SK-N-SH (cell line): ENCODE results near the gene PCBP3. TPM values are rescaled to one million over a fixed set of nuclear protein-coding genes. Genes with fewer than 3 reads are reported as not detected.

ENCODE experiments used
- CTCF ChIA-PET: fragments of 300-600, 350-600 bp; formaldehyde crosslinking; extraction: SDS; loops from one replicate; lab custom pipeline; 2021; lab: Yijun Ruan, JAX
- POLR2A ChIA-PET: fragments of 350-600 bp; sonication (Branson Sonifier 250); formaldehyde crosslinking; extraction: SDS; loops from one replicate; lab custom pipeline; 2020; ENCODE audit warnings: antibody characterized with exemption, inconsistent platforms; lab: Yijun Ruan, JAX
- DNase-seq: peaks from one replicate; pipeline ENCODE4 v3.0.0; 2012
- H2AFZ ChIP-seq: fragments of 200-600 bp; sonication (generic); 2 replicates; pipeline ENCODE4 v1.8.1; 2016; ENCODE audit warnings: antibody characterized with exemption, mild to moderate bottlenecking, low read depth
- H3F3A ChIP-seq: fragments of 200-600 bp; sonication (generic); replicated peaks from 2 replicates; pipeline ENCODE3; 2016; ENCODE audit warnings: antibody characterized with exemption, mild to moderate bottlenecking; ENCODE audit not compliant: insufficient read depth
- H3K27ac ChIP-seq, 2 experiments: fragments of 200-500 bp in 1 of 2; fragments of 200-600 bp in 1 of 2; sonication (Bioruptor generic) in 1 of 2; sonication (generic), shearing (Covaris generic) in 1 of 2; 2 replicates each; pipeline versions ENCODE4 v1.5.1 to v1.6.1; 2014 to 2016; ENCODE audit warnings: low read depth in 2 of 2, inconsistent platforms in 1 of 2, low read length in 1 of 2, mild to moderate bottlenecking in 1 of 2, mixed read lengths in 1 of 2
- H3K27me3 ChIP-seq: fragments of 200-600 bp; sonication (generic), shearing (Covaris generic); 2 replicates; pipeline ENCODE4 v1.6.1; 2016; ENCODE audit warnings: mixed run types; ENCODE audit not compliant: insufficient read depth
- H3K36me3 ChIP-seq, 2 experiments: fragments of 200-500 bp in 1 of 2; fragments of 200-600 bp in 1 of 2; sonication (Bioruptor generic) in 1 of 2; sonication (generic) in 1 of 2; replicated peaks in 1 of 2; 2 replicates each; pipeline versions ENCODE3 to v1.5.1; 2014 to 2016; ENCODE audit warnings: low read length in 1 of 2, mild to moderate bottlenecking in 1 of 2; ENCODE audit not compliant: insufficient read depth in 2 of 2, control insufficient read depth in 1 of 2
- H3K4me1 ChIP-seq, 2 experiments: fragments of 200-500 bp in 1 of 2; fragments of 200-600 bp in 1 of 2; sonication (Bioruptor generic) in 1 of 2; sonication (generic), shearing (Covaris generic) in 1 of 2; 2 replicates each; pipeline versions ENCODE4 v1.5.1 to v1.6.1; 2014 to 2016; ENCODE audit warnings: low read depth in 1 of 2, low read length in 1 of 2, mixed run types in 1 of 2; ENCODE audit not compliant: insufficient read depth in 2 of 2, control insufficient read depth in 1 of 2
- H3K4me2 ChIP-seq: fragments of 200-600 bp; sonication (generic), shearing (Covaris generic); 2 replicates; pipeline ENCODE4 v1.6.1; 2017; ENCODE audit warnings: mixed run types
- H3K4me3 ChIP-seq, 2 experiments: fragments of 200-500 bp in 1 of 2; fragments of 200-600 bp in 1 of 2; sonication (Bioruptor generic) in 1 of 2; sonication (generic), shearing (Covaris generic) in 1 of 2; 2 replicates each; pipeline versions ENCODE4 v1.5.1 to v1.8.1; 2014 to 2016; ENCODE audit warnings: low read depth in 2 of 2, inconsistent platforms in 1 of 2, low read length in 1 of 2, mild to moderate bottlenecking in 1 of 2, mixed read lengths in 1 of 2, moderate library complexity in 1 of 2
- H3K79me2 ChIP-seq: fragments of 200-600 bp; sonication (generic); 2 replicates; pipeline ENCODE4 v1.8.1; 2017; ENCODE audit warnings: mild to moderate bottlenecking; ENCODE audit not compliant: insufficient read depth
- H3K9ac ChIP-seq: fragments of 200-600 bp; sonication (generic); 2 replicates; pipeline ENCODE4 v1.6.1; 2017; ENCODE audit warnings: mixed run types
- H3K9me2 ChIP-seq: fragments of 200-600 bp; sonication (generic); 2 replicates; pipeline ENCODE4 v1.6.1; 2017; ENCODE audit warnings: mixed run types
- H3K9me3 ChIP-seq: fragments of 200-600 bp; sonication (generic); 2 replicates; pipeline ENCODE4 v1.6.1; 2017; ENCODE audit warnings: mixed run types, mild to moderate bottlenecking, moderate library complexity
- H4K20me1 ChIP-seq: fragments of 200-600 bp; sonication (generic); 2 replicates; pipeline ENCODE4 v1.6.1; 2017; ENCODE audit warnings: mild to moderate bottlenecking, mixed run types; ENCODE audit not compliant: insufficient read depth
- CHD2 ChIP-seq: fragments of 150-350 bp; IDR thresholded peaks from 2 replicates; pipeline ENCODE4 v1.6.1; 2018; ENCODE audit warnings: low read length; ENCODE audit not compliant: partially characterized antibody
- CTCF ChIP-seq: fragments of 200-600 bp; sonication (generic); IDR thresholded peaks from 2 replicates; pipeline ENCODE4 v1.6.1; 2017; ENCODE audit warnings: antibody characterized with exemption, mild to moderate bottlenecking, moderate library complexity
- EP300 ChIP-seq, 2 experiments: IDR thresholded peaks; 2 replicates each; pipeline versions ENCODE4 v1.4.0 to v1.6.1; 2012; ENCODE audit warnings: borderline replicate concordance in 1 of 2, low read depth in 1 of 2, low read length in 1 of 2
- FOXJ3 ChIP-seq: sonication (generic); formaldehyde crosslinking; IDR thresholded peaks from 2 replicates; pipeline ENCODE4 v1.5.1; 2020; ENCODE audit warnings: mild to moderate bottlenecking, missing genetic modification reagents
- FOXM1 ChIP-seq: IDR thresholded peaks from 2 replicates; pipeline ENCODE4 v1.4.0; 2012; ENCODE audit warnings: low read depth, mild to moderate bottlenecking
- GABPA ChIP-seq: IDR thresholded peaks from 2 replicates; pipeline ENCODE4 v1.4.0; 2012; ENCODE audit warnings: low read depth, mild to moderate bottlenecking
- GATA2 ChIP-seq: sonication (generic); formaldehyde crosslinking; IDR thresholded peaks from 2 replicates; pipeline ENCODE4 v1.5.0; 2020; ENCODE audit warnings: mild to moderate bottlenecking, missing genetic modification reagents
- IRF3 ChIP-seq: fragments of 150-350 bp; IDR thresholded peaks from 2 replicates; pipeline ENCODE4 v1.6.1; 2016; ENCODE audit warnings: mild to moderate bottlenecking, low read depth, low read length
- JUND ChIP-seq: IDR thresholded peaks from 2 replicates; pipeline ENCODE4 v1.4.0; 2012
- MAX ChIP-seq: IDR thresholded peaks from 2 replicates; pipeline ENCODE4 v1.4.0; 2012; ENCODE audit warnings: low read depth
- MEF2A ChIP-seq: IDR thresholded peaks from 2 replicates; pipeline ENCODE4 v1.4.0; 2012; ENCODE audit warnings: low read depth, borderline replicate concordance
- MXI1 ChIP-seq: IDR thresholded peaks from 2 replicates; pipeline ENCODE4 v1.6.1; 2012; ENCODE audit warnings: mild to moderate bottlenecking, low read depth, low read length, improper control_type of control experiment
- NFIC ChIP-seq: IDR thresholded peaks from 2 replicates; pipeline ENCODE4 v1.4.0; 2012; ENCODE audit warnings: borderline replicate concordance
- NRF1 ChIP-seq: IDR thresholded peaks from 2 replicates; pipeline ENCODE4 v1.6.1; 2012; ENCODE audit warnings: low read depth, mild to moderate bottlenecking, low read length
- RAD21 ChIP-seq: IDR thresholded peaks from 2 replicates; pipeline ENCODE4 v1.6.1; 2012; ENCODE audit warnings: mild to moderate bottlenecking, low read length
- TAF1 ChIP-seq: IDR thresholded peaks from 2 replicates; pipeline ENCODE4 v1.6.1; 2012; ENCODE audit warnings: low read depth, mild to moderate bottlenecking, low read length, moderate library complexity, borderline replicate concordance
- TCF12 ChIP-seq: IDR thresholded peaks from 2 replicates; pipeline ENCODE4 v1.4.0; 2012
- TEAD4 ChIP-seq: IDR thresholded peaks from 2 replicates; pipeline ENCODE4 v1.4.0; 2012; ENCODE audit warnings: mild to moderate bottlenecking, borderline replicate concordance; ENCODE audit not compliant: insufficient read depth
- WGBS: methylation state at CpG from one replicate; pipeline ENCODE4 v1.1.6; 2017; ENCODE audit warnings: low lambda C conversion rate; 5-methylcytosine and 5-hydroxymethylcytosine counted together
- polyA plus RNA-seq, 3 experiments: library from polyadenylated mRNA; depleted of rRNA; stranded (reverse); fragments of >200 nt; gene quantifications; 2 replicates each; pipeline ENCODE4 v1.2.3, GENCODE V29; 2012
- TF ChIP-seq, protein P1 (sequence below): IDR thresholded peaks from 2 replicates; pipeline ENCODE4 v1.4.0; 2012; ENCODE audit warnings: low read depth, borderline replicate concordance
- TF ChIP-seq, protein P2 (sequence below): IDR thresholded peaks from 2 replicates; pipeline ENCODE4 v1.4.0; 2012; ENCODE audit warnings: low read depth, borderline replicate concordance

The PCBP3 gene
- polyA plus RNA-seq, 1 of the 3 experiments (the other 2 are of a cell fraction) = 9.5 TPM

GRCh38 chr21:45846373-45847160 lies 203.0 kb downstream of the PCBP3 start:
- H3K9me3 ChIP-seq = no peaks in the 10 kb centered on the region
- POLR2A ChIA-PET = no interaction called here
- DNase-seq = no peak

More at GRCh38 chr21:45846373-45847160, 203.0 kb downstream of the PCBP3 start:
- Histone ChIP-seq H3K79me2 (no peaks in the 10 kb centered on the region), H3K9me2 (no peaks in the 10 kb centered on the region), H2AFZ (no peak overlapping the region), H3K4me3 (no peak overlapping the region), H3K27ac (no peak overlapping the region), H3K9ac (no peak overlapping the region), H4K20me1 (no peaks in the 10 kb centered on the region), H3K4me2 (no peak overlapping the region), H3F3A (no peaks in the 10 kb centered on the region), H3K27me3 (no peaks in the 10 kb centered on the region), H3K36me3 (no peaks in the 10 kb centered on the region), H3K4me1 (peaks cover 0 to 26% of the 10 kb centered on the region in 2 experiments; a peak in 2 of 4 replicates)
- CTCF ChIA-PET = interaction anchor here (0.8 to 3.6 kb wide), 5 partner anchors 8 to 34 kb away, joined by 3 to 13 read pairs (median 3); no protein-coding TSS in a partner anchor
- 89% methylated on average over 8 of the region's 8 CpGs for WGBS
- no peak for TF ChIP-seq EP300 (IDR thresholded peaks at IDR 0.05; ENCODE audit: borderline replicate concordance in 1 of 2, low read depth in 1 of 2, low read length in 1 of 2)
- TF ChIP-seq, protein P1, sequence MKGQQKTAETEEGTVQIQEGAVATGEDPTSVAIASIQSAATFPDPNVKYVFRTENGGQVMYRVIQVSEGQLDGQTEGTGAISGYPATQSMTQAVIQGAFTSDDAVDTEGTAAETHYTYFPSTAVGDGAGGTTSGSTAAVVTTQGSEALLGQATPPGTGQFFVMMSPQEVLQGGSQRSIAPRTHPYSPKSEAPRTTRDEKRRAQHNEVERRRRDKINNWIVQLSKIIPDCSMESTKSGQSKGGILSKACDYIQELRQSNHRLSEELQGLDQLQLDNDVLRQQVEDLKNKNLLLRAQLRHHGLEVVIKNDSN = no peak
- no peak for TF ChIP-seq FOXJ3
- TF ChIP-seq IRF3 = no peak
- no peak for TF ChIP-seq MAX
- no peak for TF ChIP-seq NRF1
- TF ChIP-seq CHD2 = no peak
- no peak for TF ChIP-seq GATA2 (CRISPR knock-in tag)
- TF ChIP-seq TAF1 = no peak
- TF ChIP-seq RAD21 = no peak
- TF ChIP-seq TEAD4 = no peak
- TF ChIP-seq CTCF = no peak
- TF ChIP-seq MEF2A = no peak
- no peak for TF ChIP-seq NFIC
- TF ChIP-seq TCF12 = no peak
- TF ChIP-seq GABPA = no peak
- TF ChIP-seq FOXM1 = no peak
- no peak for TF ChIP-seq JUND
- no peak for TF ChIP-seq MXI1
- TF ChIP-seq, protein P2, sequence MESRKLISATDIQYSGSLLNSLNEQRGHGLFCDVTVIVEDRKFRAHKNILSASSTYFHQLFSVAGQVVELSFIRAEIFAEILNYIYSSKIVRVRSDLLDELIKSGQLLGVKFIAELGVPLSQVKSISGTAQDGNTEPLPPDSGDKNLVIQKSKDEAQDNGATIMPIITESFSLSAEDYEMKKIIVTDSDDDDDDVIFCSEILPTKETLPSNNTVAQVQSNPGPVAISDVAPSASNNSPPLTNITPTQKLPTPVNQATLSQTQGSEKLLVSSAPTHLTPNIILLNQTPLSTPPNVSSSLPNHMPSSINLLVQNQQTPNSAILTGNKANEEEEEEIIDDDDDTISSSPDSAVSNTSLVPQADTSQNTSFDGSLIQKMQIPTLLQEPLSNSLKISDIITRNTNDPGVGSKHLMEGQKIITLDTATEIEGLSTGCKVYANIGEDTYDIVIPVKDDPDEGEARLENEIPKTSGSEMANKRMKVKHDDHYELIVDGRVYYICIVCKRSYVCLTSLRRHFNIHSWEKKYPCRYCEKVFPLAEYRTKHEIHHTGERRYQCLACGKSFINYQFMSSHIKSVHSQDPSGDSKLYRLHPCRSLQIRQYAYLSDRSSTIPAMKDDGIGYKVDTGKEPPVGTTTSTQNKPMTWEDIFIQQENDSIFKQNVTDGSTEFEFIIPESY = no peak
